ENCODE data around the gene DTX2.
"Not testable (repeated sequence)": the region's sequence is repeated elsewhere in the genome, so short reads cannot be mapped to it uniquely, and the experiment has no call there.

The DTX2 gene

GRCh38 chr7:76461464-76462101 is at the start of gene DTX2:
TSS of gene DTX2 (plus strand) at chr7:76461709. CDS start at chr7:76480510, 18,801 bp downstream.
- DNase-seq (ENCODE audit: low read depth): not testable (repeated sequence)

GRCh38 chr7:76412249-76412648 is 49.3 kb upstream of the DTX2 start:
- no peak for DNase-seq (ENCODE audit: low read depth)

GRCh38 chr7:76417654-76418310 is 43.7 kb upstream of the DTX2 start:
- not testable (repeated sequence) for DNase-seq (ENCODE audit: low read depth)

DNA sequence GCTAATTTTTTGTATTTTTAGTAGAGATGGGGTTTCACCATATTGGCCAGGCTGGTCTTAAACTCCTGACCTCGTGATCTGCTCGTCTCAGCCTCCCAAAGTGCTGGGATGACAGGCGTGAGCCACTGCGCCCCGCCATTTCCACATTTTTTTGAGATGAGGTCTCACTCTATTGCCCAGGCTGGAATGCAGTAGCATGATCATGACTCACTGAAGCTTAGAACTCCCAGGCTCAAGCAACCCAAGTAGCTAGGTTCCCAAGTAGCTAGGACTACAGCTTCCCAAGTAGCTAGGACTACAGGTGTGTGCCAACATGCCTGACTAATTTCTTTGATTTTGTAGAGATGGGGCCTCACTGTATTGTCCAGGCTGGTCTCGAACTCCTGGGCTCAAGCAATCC is 40.4 kb upstream of the DTX2 start:
- peak; percentile 97 for DNase-seq (ENCODE audit: low read depth)

DNA sequence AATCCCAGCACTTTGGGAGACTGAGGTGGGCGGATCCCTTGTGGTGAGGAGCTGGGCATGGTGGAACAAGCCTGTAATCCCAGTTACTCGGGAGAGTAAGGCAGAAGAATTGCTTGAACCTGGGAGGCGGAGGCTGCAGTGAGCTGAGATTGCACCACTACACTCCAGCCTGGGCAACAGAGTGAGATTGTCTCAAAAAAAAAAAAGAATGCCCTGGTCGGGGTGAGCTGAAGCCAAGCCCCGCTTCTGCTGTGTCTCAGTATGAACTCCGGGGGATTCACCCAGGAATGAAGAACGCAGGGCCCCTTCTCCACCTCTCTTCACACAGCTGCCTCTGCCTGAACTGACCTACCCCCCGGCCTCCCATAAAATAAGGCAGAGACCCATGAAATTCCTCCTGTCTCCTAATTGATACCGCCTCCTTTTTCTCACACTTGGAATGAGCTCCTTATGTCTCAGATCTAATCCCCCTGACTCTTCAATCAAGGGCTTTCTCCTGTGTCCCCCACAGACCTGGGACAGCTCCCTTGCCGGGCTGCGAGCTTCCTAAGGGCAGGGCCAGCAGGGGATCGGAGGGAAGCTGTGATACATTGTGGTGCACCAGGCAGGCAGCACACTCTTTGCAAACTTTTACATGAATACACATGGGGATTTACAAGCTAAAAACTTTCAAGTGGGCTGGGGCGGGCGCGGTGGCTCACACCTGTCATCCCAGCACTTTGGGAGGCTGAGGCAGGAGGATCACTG is 37.7 kb upstream of the DTX2 start:
- DNase-seq (ENCODE audit: low read depth): no peak

GRCh38 chr7:76424413-76425111 is 36.9 kb upstream of the DTX2 start, which contains the start of gene ZP3:
TSS of gene ZP3 (plus strand) at chr7:76424950. CDS start at chr7:76424965, 15 bp downstream.
- no peak for DNase-seq (ENCODE audit: low read depth)

DNA sequence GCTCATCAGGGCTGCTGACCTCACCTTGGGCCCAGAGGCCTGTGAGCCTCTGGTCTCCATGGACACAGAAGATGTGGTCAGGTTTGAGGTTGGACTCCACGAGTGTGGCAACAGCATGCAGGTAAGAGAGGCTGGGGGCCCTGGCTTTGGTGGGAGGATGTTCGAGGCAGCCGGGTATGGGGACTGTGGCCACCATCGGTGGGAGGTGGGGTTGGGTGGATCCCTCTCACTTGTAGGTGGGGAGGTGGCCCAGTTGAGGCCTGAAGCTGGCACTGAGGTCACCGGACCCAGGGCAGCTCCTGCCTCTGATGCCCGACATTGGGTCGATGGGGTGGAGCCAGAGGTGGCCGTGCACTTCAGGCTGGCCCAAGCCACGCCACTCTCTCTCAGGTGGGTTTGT is 36.4 kb upstream of the DTX2 start:
- DNase-seq (ENCODE audit: low read depth): no peak

DNA sequence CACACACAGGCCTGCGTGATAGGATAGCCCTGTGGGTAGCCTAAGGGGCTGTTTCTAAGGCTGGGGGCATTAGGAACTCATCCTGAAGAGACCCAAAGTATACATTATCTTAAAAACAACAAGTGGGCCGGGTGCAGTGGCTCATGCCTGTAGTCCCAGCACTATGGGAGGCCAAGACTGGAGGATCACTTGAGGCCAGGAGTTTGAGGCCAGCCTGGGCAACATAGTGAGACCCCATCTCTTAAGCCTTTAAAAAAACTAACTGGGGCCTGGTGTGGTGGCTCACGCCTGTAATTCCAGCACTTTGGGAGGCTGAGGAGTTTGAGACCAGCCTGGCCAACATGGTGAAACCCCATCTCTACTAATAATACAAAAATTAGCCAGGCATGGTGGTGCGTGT is 36.0 kb upstream of the DTX2 start:
- not testable (repeated sequence) for DNase-seq (ENCODE audit: low read depth)

GRCh38 chr7:76426246-76426645 is 35.3 kb upstream of the DTX2 start:
- no peak for DNase-seq (ENCODE audit: low read depth)

- DNase-seq (ENCODE audit: low read depth): no peak
Measured at GRCh38 chr7:76427635-76428034, 33.9 kb upstream of the DTX2 start.

GRCh38 chr7:76428149-76428823 is 33.2 kb upstream of the DTX2 start:
- DNase-seq (ENCODE audit: low read depth): no peak

DNA sequence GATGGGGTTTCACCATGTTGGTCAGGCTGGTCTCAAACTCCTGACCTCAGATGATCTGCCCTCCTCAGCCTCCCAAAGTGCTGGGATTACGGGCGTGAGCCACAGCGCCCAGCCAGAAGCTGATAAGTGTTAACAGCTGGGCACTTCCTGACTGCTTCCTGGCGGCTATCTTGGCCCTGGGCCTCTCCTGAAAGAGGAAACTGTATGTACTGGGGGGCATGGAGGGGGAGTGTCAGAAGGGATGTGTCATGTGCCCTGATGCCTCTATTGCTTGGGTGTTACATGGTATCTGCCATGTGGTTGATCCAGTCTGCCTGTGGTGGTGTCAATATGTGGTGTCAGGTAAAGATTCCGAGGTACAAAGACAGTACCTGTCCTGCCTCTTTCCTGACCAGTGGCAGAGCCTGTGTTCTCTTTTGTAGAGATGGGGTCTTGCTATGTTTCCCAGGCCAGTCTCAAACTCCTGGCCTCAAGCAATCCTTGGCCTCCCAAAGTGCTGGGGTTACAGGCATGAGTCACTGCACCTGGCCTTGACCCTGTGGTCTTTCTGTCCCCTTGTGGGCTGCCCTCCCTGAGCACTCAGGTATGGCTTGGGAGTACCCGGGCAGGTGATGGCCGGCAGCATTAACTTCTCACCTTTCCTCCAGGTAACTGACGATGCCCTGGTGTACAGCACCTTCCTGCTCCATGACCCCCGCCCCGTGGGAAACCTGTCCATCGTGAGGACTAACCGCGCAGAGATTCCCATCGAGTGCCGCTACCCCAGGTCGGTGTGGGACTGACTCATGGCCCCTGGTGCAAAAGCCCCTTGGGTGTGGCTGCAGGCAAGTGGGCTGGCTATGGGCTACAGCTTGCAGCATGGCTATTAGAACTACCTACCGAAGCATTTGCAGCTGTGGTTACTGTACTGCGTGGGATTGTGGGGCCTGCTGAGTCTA is 32.4 kb upstream of the DTX2 start:
- peak; percentile 39 for DNase-seq (ENCODE audit: low read depth)

DNA sequence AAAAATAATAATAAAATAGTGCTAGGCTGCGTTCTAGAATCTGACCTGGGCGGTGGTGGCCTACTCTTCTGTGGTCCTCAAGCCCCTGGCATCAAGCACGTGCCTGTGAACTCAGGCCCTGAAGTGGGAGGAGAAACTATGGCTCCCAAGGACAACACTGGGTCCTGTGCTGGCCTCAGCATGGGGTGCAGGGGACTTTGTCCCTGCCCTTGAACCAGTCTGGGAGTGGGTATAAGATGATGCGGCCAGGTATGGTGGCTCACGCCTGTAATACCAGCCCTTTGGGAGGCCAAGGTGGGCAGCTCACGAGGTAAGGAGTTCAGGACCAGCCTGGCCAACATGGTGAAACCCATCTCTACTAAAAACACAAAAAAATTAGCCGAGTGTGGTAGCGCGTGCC is 31.3 kb upstream of the DTX2 start:
- DNase-seq (ENCODE audit: low read depth): no peak

GRCh38 chr7:76430836-76431235 is 30.7 kb upstream of the DTX2 start:
- no peak for DNase-seq (ENCODE audit: low read depth)

DNA sequence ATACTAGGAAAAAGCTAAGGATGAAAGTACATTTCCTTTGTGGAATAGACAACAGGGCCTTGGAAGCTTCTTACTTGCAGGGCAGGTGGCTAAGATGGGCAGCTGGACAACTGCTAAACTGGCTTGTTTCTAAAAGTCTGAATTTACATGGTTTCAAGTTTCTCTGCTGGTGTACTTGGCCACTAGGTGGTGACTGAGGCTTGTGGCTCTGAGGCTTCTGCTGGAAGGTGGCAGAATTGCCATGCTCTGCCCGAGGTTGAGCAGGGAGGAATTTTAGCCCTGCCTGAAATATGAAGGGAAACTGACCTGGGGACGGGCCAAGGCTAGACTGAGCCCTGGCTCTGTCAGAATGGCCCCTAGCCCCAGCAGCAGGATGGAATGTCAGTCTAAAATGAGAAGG is 23.6 kb upstream of the DTX2 start:
- peak; percentile 83 for DNase-seq (ENCODE audit: low read depth)

DNA sequence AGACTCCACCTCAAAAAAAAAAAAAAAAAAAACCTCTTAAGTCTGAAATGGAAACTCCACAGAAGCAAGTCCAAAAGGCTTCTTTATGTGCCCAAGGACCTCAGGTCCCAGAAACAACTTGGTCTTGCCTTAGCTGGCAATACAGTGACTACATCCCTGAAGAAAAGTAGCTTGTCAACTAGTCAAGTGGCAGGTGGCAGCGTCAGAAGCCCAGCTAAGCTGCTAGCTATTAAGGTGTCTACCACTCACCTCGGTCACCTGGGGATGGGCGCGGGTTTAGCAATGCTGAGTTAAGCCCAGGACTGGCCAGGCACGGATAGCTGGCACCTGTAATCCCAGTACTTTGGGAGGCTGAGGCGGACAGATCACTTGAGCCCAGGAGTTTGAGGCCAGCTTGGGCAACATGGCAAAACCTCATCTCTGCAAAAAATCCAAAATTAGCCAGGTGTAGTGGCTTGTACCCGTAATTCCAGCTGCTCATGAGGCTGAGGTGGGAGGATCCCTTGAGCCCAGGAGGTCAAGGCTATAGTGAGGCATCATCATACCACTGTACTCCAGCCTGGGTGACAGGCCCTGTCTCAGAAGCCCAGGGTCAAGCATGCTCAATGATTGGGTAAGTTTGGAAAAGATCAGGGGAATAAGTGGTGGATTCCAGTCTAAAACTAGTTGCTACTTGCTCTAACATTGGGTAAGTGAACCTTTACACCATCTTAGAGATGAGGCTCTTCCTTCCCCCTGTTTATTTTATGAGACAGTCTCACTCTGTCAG is 22.2 kb upstream of the DTX2 start:
- not testable (repeated sequence) for DNase-seq (ENCODE audit: low read depth)

- DNase-seq (ENCODE audit: low read depth): not testable (repeated sequence)
Measured at GRCh38 chr7:76440404-76440803, 21.1 kb upstream of the DTX2 start.

GRCh38 chr7:76441792-76442191 is 19.7 kb upstream of the DTX2 start:
- DNase-seq (ENCODE audit: low read depth): not testable (repeated sequence)

DNA sequence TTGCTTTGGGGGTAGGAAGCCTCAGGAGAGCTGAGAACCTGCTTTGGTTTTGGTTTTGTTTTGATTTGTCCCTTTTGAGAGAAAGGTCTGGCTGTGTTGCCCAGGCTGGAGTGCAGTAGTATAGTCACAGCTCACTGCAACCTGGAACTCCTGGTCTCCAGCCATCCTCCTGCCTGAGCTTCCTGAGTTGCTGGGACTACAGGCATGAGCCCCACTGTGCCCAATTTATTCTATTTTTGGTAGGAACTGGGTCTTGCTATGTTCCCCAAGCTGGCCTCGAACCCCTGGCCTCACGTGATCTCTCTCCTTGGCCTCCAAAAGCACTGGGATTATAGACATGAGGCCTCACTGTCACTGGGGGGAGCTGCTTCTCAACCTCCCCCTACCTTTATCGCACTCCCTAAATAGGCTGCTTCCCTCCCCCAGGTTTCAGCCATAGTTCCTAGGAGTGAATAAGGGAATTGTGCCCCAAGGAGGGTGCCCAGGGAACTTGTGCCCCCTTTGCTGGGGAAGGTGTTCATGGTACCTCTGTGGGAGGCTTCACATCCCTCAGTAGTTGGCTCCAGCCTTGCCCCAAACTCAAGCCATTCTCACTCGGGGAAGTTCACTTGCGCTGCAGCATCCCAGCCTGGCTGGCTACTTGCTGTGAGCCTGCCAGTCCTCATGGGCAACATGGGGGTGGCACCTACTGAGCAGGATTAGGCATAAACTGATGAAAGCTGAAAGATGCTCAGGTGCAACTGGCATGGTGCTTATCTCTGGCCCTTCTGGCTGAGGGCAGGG is 18.7 kb upstream of the DTX2 start:
- not testable (repeated sequence) for DNase-seq (ENCODE audit: low read depth)

All from ELR (cell line).